Esophagus muscularis mucosa (tissue), 4 donors: ENCODE results near the gene MED26.

ENCODE experiments used
- EP300 ChIP-seq: sonication (generic); formaldehyde crosslinking; IDR thresholded peaks from one replicate; pipeline ENCODE4 v1.6.1; 2017; ENCODE audit warnings: antibody characterized with exemption
- POLR2A ChIP-seq: fragments of 450-650 bp; IDR thresholded peaks from one replicate; pipeline ENCODE4 v1.6.1; 2017; ENCODE audit warnings: antibody characterized with exemption, moderate library complexity, mild to moderate bottlenecking, low read depth
- TF ChIP-seq, protein P1 (sequence below), 3 experiments: fragments of 200-600 bp in 2 of 3; fragments of 450-650 bp in 1 of 3; sonication (generic) in 2 of 3; IDR thresholded peaks; one replicate each; pipeline ENCODE4 v1.5.1; 2017 to 2019; ENCODE audit warnings: antibody characterized with exemption in 3 of 3, mild to moderate bottlenecking in 2 of 3, moderate library complexity in 1 of 3

DNA sequence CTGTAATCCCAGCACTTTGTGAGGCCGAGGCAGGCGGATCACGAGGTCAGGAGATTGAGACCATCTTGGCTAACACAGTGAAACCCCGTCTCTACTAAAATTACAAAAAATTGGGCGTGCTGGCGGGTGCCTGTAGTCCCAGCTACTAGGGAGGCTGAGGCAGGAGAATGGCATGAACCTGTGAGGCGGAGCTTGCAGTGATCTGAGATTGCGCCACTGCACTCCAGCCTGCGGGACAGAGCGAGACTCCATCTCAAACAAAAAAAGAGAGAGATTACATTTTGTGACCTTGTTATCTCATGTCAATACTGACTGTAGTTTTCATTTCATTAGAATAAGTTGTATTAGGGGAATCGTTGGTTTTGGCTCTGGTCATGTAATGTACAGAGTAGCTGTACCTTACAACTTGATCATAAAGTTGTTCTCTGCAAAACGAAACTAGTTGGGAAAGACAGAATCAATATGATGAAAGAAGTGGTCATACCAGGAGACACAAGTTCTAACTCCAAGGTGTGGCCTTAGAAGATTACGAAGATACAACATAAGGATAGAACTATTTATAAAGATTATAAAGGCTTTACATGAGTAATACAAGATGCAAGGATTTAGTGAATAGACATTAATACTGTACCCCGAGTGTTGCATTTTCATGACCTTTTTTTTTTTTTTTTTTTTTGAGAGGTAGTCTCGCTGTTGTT is 48.2 kb upstream of the MED26 start:
- no peak for TF ChIP-seq POLR2A
- TF ChIP-seq EP300 = no peak
- TF ChIP-seq, protein P1, sequence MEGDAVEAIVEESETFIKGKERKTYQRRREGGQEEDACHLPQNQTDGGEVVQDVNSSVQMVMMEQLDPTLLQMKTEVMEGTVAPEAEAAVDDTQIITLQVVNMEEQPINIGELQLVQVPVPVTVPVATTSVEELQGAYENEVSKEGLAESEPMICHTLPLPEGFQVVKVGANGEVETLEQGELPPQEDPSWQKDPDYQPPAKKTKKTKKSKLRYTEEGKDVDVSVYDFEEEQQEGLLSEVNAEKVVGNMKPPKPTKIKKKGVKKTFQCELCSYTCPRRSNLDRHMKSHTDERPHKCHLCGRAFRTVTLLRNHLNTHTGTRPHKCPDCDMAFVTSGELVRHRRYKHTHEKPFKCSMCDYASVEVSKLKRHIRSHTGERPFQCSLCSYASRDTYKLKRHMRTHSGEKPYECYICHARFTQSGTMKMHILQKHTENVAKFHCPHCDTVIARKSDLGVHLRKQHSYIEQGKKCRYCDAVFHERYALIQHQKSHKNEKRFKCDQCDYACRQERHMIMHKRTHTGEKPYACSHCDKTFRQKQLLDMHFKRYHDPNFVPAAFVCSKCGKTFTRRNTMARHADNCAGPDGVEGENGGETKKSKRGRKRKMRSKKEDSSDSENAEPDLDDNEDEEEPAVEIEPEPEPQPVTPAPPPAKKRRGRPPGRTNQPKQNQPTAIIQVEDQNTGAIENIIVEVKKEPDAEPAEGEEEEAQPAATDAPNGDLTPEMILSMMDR (IDR thresholded peaks at IDR 0.05) = no peak
